Panc1 (cell line): ENCODE results near the gene C5orf46.

Source experiments
- SIN3A ChIP-seq: IDR thresholded peaks from 2 replicates; pipeline ENCODE4 v1.6.1; 2012; ENCODE audit warnings: low read depth, mild to moderate bottlenecking, low read length, moderate library complexity, borderline replicate concordance; ENCODE audit not compliant: insufficient read depth
- TCF7L2 ChIP-seq: IDR thresholded peaks from 2 replicates; pipeline ENCODE4 v1.6.1; 2011; ENCODE audit warnings: mild to moderate bottlenecking, low read depth, low read length, inconsistent platforms
- TF ChIP-seq, protein P1 (sequence below): fragments of 450-650 bp; IDR thresholded peaks from 2 replicates; pipeline ENCODE4 v1.5.1; 2017; ENCODE audit warnings: mild to moderate bottlenecking
- TF ChIP-seq, protein P2 (sequence below), 2 experiments: IDR thresholded peaks; 2 replicates each; pipeline ENCODE4 v1.6.1; 2011 to 2012; ENCODE audit warnings: low read depth in 2 of 2, control low read depth in 1 of 2, low read length in 1 of 2, mild to moderate bottlenecking in 1 of 2, moderate library complexity in 1 of 2; ENCODE audit not compliant: insufficient read depth in 1 of 2

DNA sequence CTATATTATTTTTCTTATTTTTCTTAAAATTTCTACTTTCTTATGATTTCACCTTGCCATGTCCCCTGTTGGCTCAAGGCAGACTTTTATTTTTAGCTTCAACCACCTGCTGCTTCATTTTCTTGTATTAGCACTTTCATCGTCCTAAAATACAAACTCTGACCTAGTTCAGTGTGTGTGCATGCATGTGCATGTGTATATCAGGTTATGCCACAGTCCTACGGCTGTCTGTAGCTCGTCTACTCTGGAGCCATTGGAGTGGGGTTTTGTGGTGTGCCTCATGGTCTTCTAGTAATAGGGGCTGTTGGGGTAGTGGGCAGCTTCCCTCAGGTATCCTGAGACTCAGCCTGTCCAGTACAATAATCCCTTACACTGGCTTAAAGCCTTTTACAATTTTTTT lies 61.5 kb downstream of the C5orf46 start:
- TF ChIP-seq, protein P1, sequence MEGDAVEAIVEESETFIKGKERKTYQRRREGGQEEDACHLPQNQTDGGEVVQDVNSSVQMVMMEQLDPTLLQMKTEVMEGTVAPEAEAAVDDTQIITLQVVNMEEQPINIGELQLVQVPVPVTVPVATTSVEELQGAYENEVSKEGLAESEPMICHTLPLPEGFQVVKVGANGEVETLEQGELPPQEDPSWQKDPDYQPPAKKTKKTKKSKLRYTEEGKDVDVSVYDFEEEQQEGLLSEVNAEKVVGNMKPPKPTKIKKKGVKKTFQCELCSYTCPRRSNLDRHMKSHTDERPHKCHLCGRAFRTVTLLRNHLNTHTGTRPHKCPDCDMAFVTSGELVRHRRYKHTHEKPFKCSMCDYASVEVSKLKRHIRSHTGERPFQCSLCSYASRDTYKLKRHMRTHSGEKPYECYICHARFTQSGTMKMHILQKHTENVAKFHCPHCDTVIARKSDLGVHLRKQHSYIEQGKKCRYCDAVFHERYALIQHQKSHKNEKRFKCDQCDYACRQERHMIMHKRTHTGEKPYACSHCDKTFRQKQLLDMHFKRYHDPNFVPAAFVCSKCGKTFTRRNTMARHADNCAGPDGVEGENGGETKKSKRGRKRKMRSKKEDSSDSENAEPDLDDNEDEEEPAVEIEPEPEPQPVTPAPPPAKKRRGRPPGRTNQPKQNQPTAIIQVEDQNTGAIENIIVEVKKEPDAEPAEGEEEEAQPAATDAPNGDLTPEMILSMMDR, result no peak
- TF ChIP-seq, protein P2, sequence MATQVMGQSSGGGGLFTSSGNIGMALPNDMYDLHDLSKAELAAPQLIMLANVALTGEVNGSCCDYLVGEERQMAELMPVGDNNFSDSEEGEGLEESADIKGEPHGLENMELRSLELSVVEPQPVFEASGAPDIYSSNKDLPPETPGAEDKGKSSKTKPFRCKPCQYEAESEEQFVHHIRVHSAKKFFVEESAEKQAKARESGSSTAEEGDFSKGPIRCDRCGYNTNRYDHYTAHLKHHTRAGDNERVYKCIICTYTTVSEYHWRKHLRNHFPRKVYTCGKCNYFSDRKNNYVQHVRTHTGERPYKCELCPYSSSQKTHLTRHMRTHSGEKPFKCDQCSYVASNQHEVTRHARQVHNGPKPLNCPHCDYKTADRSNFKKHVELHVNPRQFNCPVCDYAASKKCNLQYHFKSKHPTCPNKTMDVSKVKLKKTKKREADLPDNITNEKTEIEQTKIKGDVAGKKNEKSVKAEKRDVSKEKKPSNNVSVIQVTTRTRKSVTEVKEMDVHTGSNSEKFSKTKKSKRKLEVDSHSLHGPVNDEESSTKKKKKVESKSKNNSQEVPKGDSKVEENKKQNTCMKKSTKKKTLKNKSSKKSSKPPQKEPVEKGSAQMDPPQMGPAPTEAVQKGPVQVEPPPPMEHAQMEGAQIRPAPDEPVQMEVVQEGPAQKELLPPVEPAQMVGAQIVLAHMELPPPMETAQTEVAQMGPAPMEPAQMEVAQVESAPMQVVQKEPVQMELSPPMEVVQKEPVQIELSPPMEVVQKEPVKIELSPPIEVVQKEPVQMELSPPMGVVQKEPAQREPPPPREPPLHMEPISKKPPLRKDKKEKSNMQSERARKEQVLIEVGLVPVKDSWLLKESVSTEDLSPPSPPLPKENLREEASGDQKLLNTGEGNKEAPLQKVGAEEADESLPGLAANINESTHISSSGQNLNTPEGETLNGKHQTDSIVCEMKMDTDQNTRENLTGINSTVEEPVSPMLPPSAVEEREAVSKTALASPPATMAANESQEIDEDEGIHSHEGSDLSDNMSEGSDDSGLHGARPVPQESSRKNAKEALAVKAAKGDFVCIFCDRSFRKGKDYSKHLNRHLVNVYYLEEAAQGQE (IDR thresholded peaks at IDR 0.05; ENCODE audit: insufficient read depth in 1 of 2, low read depth in 2 of 2, low read length in 1 of 2), result no peak
- TF ChIP-seq TCF7L2 (no peak), SIN3A (no peak)
